Stimulated activated effector memory CD8-positive, alpha-beta T cell treated with anti-CD3 and anti-CD28 coated beads, Interleukin-12 subunit alpha, Interleukin-12 subunit beta, amount 100 ng/mL, for 72 hours (primary cell): ENCODE results near the gene FCHSD2.
"Not testable (repeated sequence)": the region's sequence is repeated elsewhere in the genome, so short reads cannot be mapped to it uniquely, and the experiment has no call there.

ENCODE experiments used
- ATAC-seq: fragments of 150-1000 bp; cut with Tn5 transposase; 2 replicates; pipeline ENCODE4 v1.10.0; 2021
- DNase-seq, 2 donors: peaks; one replicate each; pipeline ENCODE4 v3.0.0; 2021 to 2022; ENCODE audit warnings: low spot score in 2 of 2
- H3K27ac Mint-ChIP-seq: one replicate; pipeline ENCODE4 v1.8.0; 2022; ENCODE audit warnings: mild to moderate bottlenecking, mixed read lengths
- H3K36me3 Mint-ChIP-seq: one replicate; pipeline ENCODE4 v1.8.0; 2022; ENCODE audit warnings: mild to moderate bottlenecking, mixed read lengths
- H3K4me1 Mint-ChIP-seq: one replicate; pipeline ENCODE4 v1.8.0; 2022; ENCODE audit warnings: mixed read lengths
- H3K4me3 Mint-ChIP-seq: one replicate; pipeline ENCODE4 v1.8.0; 2022; ENCODE audit warnings: mild to moderate bottlenecking, mixed read lengths
- H3K9me3 Mint-ChIP-seq: one replicate; pipeline ENCODE4 v1.8.0; 2022; ENCODE audit warnings: mixed read lengths

The FCHSD2 gene

DNA sequence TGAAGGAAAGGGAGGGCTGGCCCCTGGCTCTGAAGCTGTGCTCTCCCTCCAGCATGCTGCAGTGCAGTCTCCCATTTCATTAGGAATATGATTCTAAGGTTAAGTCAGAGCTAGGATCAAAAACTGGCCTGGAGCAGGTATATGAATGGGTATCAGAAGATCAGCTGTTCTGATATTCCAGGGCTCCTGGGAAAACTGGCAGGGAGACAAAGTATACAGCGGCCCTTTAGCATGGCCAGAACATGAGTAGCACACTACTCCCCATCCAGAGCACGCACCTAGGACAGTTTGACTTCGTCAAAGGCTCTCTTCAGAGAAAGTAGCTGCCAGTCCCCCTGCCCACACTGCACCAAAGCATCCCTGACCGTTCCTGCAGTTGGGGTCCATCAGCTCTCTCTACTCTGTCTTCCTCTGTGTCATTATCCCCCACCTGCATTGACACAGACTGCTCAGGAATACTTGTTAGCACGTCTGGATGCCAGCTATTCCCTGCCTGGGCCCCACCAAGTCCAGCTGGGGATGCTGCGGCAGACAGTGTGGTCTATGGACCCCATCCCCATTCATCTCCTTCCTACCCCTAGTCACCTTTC, 4.0 kb upstream of the FCHSD2 start:
- H3K27ac Mint-ChIP-seq = peak overlapping the region; percentile 69
- peaks cover 20% of the 10 kb centered on the region for H3K36me3 Mint-ChIP-seq
- no peak for DNase-seq
- no peaks in the 10 kb centered on the region for H3K9me3 Mint-ChIP-seq
- no peak for ATAC-seq
- H3K4me3 Mint-ChIP-seq = no peak overlapping the region
- peaks cover 23% of the 10 kb centered on the region for H3K4me1 Mint-ChIP-seq

DNA sequence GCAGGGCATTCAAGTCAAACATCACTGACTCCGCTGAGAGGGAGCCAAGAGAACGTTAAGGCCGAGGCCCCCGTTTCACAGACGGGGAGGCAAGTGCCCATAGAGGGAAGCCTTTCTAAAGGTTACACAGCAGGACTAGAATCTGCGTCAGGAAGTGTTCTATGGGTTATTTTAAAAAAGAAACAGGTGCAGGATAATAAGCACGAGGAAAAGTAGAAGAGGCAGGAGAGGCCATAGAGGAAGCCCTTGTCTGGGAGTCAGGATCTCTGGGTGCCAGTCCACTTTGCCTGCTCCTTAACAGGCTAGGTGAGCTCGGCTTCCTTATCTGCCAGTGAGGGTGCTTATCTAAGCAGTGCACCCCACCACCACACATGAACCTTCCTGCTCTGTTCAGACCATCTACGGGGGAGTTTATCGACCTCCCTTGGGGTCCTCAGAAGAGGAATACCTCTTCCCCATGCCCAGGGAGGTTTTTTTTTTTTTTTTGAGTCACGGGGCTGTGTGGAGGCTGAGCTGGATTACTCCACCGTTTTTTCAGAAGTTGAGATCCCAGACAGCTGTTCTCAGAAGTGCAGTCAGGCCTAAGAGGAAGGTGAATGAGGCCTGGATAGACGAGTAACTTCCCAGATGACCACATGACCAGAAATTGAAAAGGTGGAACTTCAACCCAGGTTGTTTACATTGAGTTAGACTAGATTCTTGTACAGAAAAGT, 1.2 kb upstream of the FCHSD2 start:
- no peak for ATAC-seq
- H3K36me3 Mint-ChIP-seq = peaks cover 47% of the 10 kb centered on the region
- peak overlapping the region; percentile 98 for H3K27ac Mint-ChIP-seq
- peaks cover 30% of the 10 kb centered on the region for H3K4me1 Mint-ChIP-seq
- no peaks in the 10 kb centered on the region for H3K9me3 Mint-ChIP-seq
- DNase-seq = no peak
- H3K4me3 Mint-ChIP-seq = peak overlapping the region; percentile 96

DNA sequence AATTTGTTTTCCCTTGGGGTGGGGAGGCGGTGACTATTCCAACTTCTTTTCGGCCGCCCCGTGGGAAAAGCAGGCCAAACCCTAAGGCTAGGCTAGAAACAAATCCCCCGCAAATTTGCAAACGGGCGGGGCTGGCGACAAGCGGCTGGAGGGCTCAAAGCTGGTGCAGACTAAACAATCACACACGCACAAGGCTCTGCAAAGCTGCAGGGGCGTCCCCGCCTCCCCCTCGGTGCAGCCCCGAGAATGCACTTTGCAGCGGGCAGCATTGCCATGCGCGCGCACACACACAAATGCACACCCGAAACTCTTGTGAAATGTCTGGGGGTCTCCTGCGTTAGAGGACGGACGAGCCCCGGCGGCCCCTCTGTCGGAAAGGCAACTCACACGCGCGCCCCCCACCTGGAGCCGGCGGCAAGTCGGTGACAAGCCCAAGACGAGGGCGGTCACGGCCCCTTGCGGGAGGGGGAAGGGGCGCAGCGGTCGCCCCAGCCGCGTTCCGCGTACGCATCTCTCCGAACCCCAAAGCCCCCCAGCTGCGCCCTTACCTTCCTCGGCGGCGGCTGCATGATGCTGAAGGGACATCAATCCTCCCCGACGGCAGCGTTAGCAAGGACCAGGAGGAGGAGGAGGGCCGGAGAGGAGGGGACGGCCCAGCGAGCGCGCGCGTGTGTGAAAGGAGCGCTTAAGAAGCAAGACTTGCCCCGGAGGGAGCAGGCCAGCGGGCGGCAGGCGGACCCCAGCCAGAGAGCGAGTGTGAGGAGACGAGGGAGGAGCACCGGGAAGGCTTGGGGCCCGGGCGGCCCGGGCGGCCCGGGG, 600 bp downstream of the FCHSD2 start:
- H3K4me1 Mint-ChIP-seq = peaks cover 38% of the 10 kb centered on the region
- peak overlapping the region; percentile 98 for H3K27ac Mint-ChIP-seq
- H3K4me3 Mint-ChIP-seq = peak overlapping the region; percentile 96
- DNase-seq (peak; percentile 52 to 88), ATAC-seq (peak; percentile 52)
- H3K9me3 Mint-ChIP-seq = no peaks in the 10 kb centered on the region
- peaks cover 58% of the 10 kb centered on the region for H3K36me3 Mint-ChIP-seq

DNA sequence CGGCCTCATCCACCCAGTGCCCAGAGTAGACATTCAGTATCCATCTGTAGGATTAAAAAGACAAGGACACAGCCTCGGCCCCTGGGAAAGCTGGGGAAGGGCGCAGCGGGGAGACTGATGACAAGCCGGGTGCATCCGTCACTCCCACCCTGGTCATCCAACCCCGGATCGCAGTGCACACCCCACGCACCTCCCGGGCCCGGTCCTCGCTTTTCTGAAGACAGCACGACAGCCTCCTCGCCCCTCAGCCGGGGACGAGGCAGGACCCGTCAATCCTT, 1.1 kb downstream of the FCHSD2 start:
- Mint-ChIP-seq H3K36me3 (peaks cover 63% of the 10 kb centered on the region), H3K4me3 (peak overlapping the region; percentile 96), H3K9me3 (no peaks in the 10 kb centered on the region), H3K4me1 (peaks cover 35% of the 10 kb centered on the region), H3K27ac (peak overlapping the region; percentile 98)
- peak in 1 of 2 donors; percentile 68 for DNase-seq
- ATAC-seq = peak; percentile 11

GRCh38 chr11:73140213-73141030, 1.7 kb downstream of the FCHSD2 start:
- Mint-ChIP-seq H3K27ac (peak overlapping the region; percentile 98), H3K4me1 (peaks cover 35% of the 10 kb centered on the region), H3K36me3 (peaks cover 69% of the 10 kb centered on the region), H3K4me3 (peak overlapping the region; percentile 96), H3K9me3 (no peaks in the 10 kb centered on the region)
- peak in 1 of 2 donors; percentile 70 for DNase-seq
- ATAC-seq = peak; percentile 2

GRCh38 chr11:73139476-73140198, 2.5 kb downstream of the FCHSD2 start:
- peak overlapping the region; percentile 96 for H3K4me3 Mint-ChIP-seq
- H3K27ac Mint-ChIP-seq = peak overlapping the region; percentile 98
- peaks cover 35% of the 10 kb centered on the region for H3K4me1 Mint-ChIP-seq
- H3K9me3 Mint-ChIP-seq = no peaks in the 10 kb centered on the region
- no peak for ATAC-seq
- DNase-seq = no peak
- H3K36me3 Mint-ChIP-seq = peaks cover 76% of the 10 kb centered on the region

DNA sequence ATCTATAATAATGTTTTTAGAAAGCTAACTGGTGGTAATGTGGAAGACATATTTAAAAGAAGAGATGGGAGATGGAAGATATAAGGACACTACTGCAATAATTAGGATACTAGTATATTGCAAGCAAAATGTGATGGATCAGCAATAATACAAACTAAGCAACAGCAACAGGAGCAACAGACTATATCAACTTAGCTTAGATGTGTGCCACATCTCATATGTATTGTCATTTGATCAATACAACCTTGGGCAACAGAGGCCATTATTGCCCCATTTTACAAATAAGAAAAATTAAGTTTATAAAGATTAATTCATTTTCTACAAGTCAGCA, 4.2 kb downstream of the FCHSD2 start:
- DNase-seq (no peak), ATAC-seq (no peak)
- Mint-ChIP-seq H3K4me3 (peak overlapping the region; percentile 4), H3K9me3 (no peaks in the 10 kb centered on the region), H3K27ac (no peak overlapping the region), H3K4me1 (peaks cover 28% of the 10 kb centered on the region), H3K36me3 (peaks cover 92% of the 10 kb centered on the region)

GRCh38 chr11:73137262-73137943, 4.7 kb downstream of the FCHSD2 start:
- H3K27ac Mint-ChIP-seq = no peak overlapping the region
- peaks cover 24% of the 10 kb centered on the region for H3K4me1 Mint-ChIP-seq
- H3K36me3 Mint-ChIP-seq = peaks cover 92% of the 10 kb centered on the region
- H3K9me3 Mint-ChIP-seq = no peaks in the 10 kb centered on the region
- ATAC-seq (no peak), DNase-seq (peak in 1 of 2 donors; percentile 40)
- peak overlapping the region; percentile 4 for H3K4me3 Mint-ChIP-seq

DNA sequence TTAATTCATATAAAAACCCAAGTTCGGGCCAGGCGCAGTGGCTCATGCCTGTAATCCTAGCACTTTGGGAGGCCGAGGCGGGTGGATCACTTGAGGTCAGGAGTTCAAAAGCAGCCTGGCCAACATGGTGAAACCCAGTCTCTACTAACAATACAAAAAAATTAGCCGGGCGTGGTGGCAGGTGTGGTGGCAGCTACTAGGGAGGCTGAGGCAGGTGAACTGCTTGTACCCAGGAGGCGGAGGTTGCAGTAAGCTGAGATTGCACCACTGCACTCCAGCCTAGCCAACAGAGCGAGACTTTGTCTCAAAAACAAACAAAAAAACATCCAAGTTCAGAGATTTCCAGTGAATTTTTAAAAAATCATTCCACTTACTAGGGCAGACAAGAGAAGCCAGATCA, 5.4 kb downstream of the FCHSD2 start:
- H3K4me1 Mint-ChIP-seq = peaks cover 24% of the 10 kb centered on the region
- H3K27ac Mint-ChIP-seq, H3K4me3 Mint-ChIP-seq, ATAC-seq, H3K9me3 Mint-ChIP-seq, DNase-seq: not testable (repeated sequence)
- H3K36me3 Mint-ChIP-seq = peaks cover 92% of the 10 kb centered on the region

GRCh38 chr11:73135346-73136284, 6.5 kb downstream of the FCHSD2 start:
- Mint-ChIP-seq H3K9me3 (no peaks in the 10 kb centered on the region), H3K27ac (peak overlapping the region; percentile 43), H3K36me3 (peaks cover 93% of the 10 kb centered on the region), H3K4me1 (peaks cover 21% of the 10 kb centered on the region), H3K4me3 (no peak overlapping the region)
- ATAC-seq (no peak), DNase-seq (no peak)

DNA sequence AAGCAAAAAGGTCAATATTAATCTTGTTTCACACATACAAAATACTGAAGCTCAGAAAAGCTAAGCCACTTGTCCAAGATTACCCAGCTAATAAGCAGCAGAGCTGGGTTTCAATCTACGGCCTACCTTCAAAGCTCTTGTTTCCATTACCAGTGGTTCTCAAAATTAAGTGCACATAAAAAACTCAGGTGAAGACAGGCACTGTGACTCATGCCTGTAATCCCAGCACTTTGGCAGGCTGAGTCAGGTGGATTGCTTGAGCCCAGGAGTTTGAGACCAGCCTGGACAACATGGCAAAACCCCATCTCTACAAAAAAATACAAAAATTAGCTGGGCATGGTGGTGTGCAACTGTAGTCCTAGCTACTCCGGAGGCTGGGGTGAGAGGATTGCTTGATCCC, 9.8 kb downstream of the FCHSD2 start:
- not testable (repeated sequence) for H3K27ac Mint-ChIP-seq, ATAC-seq, H3K4me1 Mint-ChIP-seq, DNase-seq, H3K4me3 Mint-ChIP-seq, H3K9me3 Mint-ChIP-seq
- peaks cover 90% of the 10 kb centered on the region for H3K36me3 Mint-ChIP-seq

- Mint-ChIP-seq H3K27ac (no peak overlapping the region), H3K36me3 (peaks cover 93% of the 10 kb centered on the region), H3K4me3 (no peak overlapping the region), H3K4me1 (no peaks in the 10 kb centered on the region), H3K9me3 (no peaks in the 10 kb centered on the region)
- ATAC-seq (no peak), DNase-seq (no peak)
These were observed 11.9 kb downstream of the FCHSD2 start for GRCh38 chr11:73130181-73130580.

DNA sequence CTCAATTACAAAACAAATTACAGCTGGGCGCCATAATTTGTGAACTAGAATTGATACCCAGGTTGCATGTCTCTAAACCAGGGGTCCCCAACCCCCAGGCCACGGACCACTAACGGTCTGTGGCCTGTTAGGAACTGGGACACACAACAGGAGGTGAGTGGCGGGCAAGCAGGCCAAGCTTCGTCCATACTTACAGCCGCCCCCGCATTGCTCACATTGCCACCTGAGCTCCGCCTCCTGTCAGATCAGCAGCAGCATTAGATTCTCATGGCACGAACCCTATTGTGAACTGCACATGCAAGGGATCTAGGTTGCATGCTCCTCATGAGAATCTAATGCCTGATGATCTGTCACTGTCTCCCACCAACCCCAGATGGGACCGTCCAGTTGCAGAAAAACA, 12.9 kb downstream of the FCHSD2 start:
- no peak overlapping the region for H3K27ac Mint-ChIP-seq
- no peaks in the 10 kb centered on the region for H3K4me1 Mint-ChIP-seq
- peaks cover 92% of the 10 kb centered on the region for H3K36me3 Mint-ChIP-seq
- no peak for ATAC-seq
- no peak for DNase-seq
- H3K4me3 Mint-ChIP-seq = no peak overlapping the region
- H3K9me3 Mint-ChIP-seq = peaks cover 4% of the 10 kb centered on the region
